GM21786 (cell line): Measurements from ENCODE around the gene FOXN3.
"Not testable (repeated sequence)": the region's sequence is repeated elsewhere in the genome, so short reads cannot be mapped to it uniquely, and the experiment has no call there.

Experiments used
- ATAC-seq: cut with Tn5 transposase; IDR thresholded peaks from one replicate; pipeline ENCODE4 v1.9.1; 2021; ENCODE audit not compliant: unreplicated experiment

Gene FOXN3

GRCh38 chr14:89206389-89207031 lies 210.5 kb downstream of the FOXN3 start:
- no peak for ATAC-seq

GRCh38 chr14:89205137-89205740 lies 211.8 kb downstream of the FOXN3 start:
- no peak for ATAC-seq

GRCh38 chr14:89202413-89203190 lies 214.4 kb downstream of the FOXN3 start:
- ATAC-seq, result no peak

GRCh38 chr14:89201645-89202044 lies 215.4 kb downstream of the FOXN3 start:
- no peak for ATAC-seq

- ATAC-seq, result not testable (repeated sequence)
These were observed 217.7 kb downstream of the FOXN3 start for GRCh38 chr14:89199357-89199756.

- no peak for ATAC-seq
These were observed 218.3 kb downstream of the FOXN3 start for GRCh38 chr14:89198544-89199329.

- ATAC-seq, result no peak
These were observed 219.4 kb downstream of the FOXN3 start for GRCh38 chr14:89197623-89198022.

- ATAC-seq, result no peak
These were observed 220.5 kb downstream of the FOXN3 start for GRCh38 chr14:89196545-89196944.

- ATAC-seq, result no peak
These were observed 222.7 kb downstream of the FOXN3 start for GRCh38 chr14:89194376-89194775.

GRCh38 chr14:89190765-89191513 lies 226.1 kb downstream of the FOXN3 start:
- ATAC-seq, result no peak

GRCh38 chr14:89188492-89188891 lies 228.5 kb downstream of the FOXN3 start:
- no peak for ATAC-seq

- ATAC-seq, result no peak
These were observed 229.5 kb downstream of the FOXN3 start for GRCh38 chr14:89187501-89187900.

- peak; percentile 63 for ATAC-seq
These were observed 230.1 kb downstream of the FOXN3 start for GRCh38 chr14:89186856-89187376.

- ATAC-seq, result no peak
These were observed 230.8 kb downstream of the FOXN3 start for GRCh38 chr14:89185919-89186855.

- ATAC-seq, result no peak
These were observed 232.1 kb downstream of the FOXN3 start for GRCh38 chr14:89184952-89185351.

GRCh38 chr14:89182326-89182725 lies 234.7 kb downstream of the FOXN3 start:
- ATAC-seq, result no peak

- ATAC-seq, result no peak
These were observed 236.5 kb downstream of the FOXN3 start for GRCh38 chr14:89180546-89180945.

- ATAC-seq, result no peak
These were observed 237.1 kb downstream of the FOXN3 start for GRCh38 chr14:89179891-89180404.
